Measurements from ENCODE around the gene TMEM108. TPM values are rescaled to one million over a fixed set of nuclear protein-coding genes. Genes with fewer than 3 reads are reported as not detected.

TMEM108 gene
- total RNA-seq, 1 donor from 2014 or later, result not detected

DNA sequence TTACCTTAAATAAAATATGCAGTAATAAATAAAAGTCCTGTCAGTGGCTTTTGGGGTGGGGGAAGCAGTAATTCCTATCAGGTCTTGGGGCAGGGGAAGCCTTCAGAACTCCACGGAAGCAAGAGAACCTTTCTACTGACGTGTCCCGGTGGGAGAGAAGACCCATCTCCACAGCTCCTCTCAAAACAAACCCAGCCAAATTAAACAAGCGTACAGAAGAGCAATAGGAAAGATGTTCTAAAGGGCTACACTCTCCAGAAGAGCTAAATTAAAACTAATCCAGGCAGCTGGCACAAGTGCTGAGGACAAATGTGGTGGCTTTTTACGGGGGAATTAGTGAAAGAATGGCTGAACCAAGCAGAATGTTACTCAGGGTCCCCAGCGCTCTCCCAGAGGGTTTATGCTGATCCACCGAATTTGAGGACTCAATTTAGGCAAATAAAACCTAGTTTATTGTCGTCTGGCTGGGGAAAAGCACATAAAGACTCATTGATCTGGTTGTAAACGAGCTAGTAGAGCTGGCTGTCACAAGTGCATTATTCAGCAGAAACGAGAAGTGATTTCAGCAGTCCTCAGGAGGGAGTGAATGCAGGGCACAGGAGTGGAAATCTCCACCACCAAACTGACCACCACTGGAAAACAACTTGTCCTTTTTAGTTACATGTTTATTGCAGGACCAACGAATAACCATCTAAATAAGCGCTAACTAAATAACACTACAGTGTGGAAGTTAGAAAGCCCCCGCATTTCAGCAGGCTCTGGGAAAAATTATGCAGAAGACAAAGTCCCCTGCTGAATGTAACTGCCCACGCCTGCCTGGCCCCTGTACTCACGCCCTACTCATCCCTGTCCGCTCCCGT is 375.2 kb downstream of the TMEM108 start:
- intact Hi-C loops (cut with micrococcal nuclease), result no loop called here

- intact Hi-C loops (cut with micrococcal nuclease), result no loop called here
Measured at GRCh38 chr3:133414021-133414392, 375.8 kb downstream of the TMEM108 start.

GRCh38 chr3:133418361-133418760 is 380.2 kb downstream of the TMEM108 start:
- intact Hi-C loops (cut with micrococcal nuclease), result no loop called here

DNA sequence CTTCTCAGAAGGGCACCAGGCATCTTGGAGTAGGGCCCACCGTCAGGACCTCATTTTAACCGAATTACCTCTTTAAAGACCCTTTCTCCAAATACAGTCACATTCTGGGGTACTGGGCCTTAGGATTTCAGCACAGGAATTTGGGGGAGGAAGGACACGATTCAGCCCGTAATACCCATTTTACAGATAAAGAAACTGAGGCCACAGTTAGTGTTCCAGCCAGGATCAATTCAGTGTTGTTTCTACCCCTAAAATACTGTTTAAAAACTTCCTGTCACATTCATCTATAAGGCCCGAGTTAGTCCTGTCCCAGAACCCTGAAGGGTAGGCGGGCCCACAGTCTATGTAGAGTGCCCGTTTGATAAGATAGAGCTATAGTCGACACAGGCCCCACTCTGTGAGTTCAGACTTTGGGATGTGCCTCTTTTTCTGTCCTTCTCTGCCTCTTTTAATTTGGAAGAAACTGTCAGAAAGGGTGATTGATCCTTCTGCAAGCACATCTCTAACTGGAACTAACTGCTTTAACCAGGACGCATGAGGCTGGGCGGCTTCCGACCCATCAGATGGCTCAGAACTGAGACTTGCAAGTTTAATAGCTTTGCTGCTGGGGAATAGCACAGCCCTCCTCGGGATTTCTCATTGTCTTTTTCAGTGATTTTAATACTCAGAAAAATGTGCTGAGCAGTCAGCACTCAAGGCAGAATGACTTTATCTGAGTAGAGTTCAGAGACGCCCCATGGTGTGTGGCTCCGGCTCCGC is 381.1 kb downstream of the TMEM108 start:
- intact Hi-C loops (cut with micrococcal nuclease), result no loop called here

- intact Hi-C loops (cut with micrococcal nuclease), result loop anchor here (5.0 kb wide), 1 partner anchor 888 kb away; no protein-coding TSS in a partner anchor
Measured at GRCh38 chr3:133424937-133425869, 387.0 kb downstream of the TMEM108 start.

DNA sequence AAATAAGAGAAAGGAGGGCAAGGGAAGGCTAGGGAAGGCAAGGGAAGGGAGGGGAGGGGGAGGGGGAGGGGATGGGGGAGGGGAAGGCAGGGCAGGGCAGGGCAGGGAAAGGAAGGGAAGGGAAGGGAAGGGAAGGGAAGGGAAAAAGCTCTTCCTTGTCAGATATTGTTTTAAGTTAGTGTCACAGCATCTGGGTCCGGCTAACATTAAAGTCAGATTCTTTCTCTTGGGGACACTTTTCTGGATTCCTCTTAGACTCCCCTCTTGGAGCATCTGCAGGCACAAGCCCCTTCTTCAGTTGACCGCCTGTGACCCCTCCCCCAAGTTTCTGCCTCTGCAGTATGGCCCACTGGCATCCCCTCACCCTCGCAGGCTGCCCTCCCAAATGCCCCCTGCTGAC is 387.7 kb downstream of the TMEM108 start:
- intact Hi-C loops (cut with micrococcal nuclease), result no loop called here

DNA sequence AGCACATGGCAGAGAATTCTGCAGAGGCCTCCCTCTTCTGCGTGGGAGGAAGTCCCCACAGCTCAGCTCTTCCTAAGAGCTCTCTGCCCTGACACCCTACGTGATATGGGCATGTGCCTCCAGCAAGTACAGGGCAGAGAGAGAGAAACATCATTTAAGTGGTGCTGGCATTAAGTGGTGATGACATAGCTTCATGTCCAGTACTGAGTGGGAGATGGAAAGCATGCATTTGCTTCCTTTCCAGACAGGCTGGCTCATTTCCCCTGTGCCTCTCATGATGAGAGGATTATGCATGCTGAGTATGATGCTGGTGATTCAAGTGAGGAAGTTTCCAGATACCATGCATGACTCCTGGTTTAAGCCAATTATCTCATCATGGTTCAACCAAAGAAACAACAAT is 388.5 kb downstream of the TMEM108 start:
- intact Hi-C loops (cut with micrococcal nuclease), result no loop called here

DNA sequence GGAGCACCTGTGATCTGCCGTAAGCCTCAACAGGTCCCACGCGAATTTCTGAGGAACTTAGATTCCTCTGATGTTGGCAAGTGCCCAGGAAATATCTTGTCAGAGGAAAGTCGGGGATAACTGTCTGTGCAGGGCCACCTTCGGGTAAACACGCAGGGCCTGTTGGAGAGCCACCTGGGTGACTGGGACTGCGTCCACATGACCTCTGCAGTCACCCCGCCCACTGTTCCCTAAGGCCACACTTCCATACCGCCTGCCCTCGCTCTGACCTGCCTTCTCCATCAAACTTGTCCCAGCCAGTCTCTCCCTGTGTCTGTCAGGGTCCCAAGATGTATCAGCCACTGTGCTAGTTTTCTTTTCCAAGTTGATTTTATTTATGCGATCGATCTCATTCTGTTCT is 390.4 kb downstream of the TMEM108 start:
- intact Hi-C loops (cut with micrococcal nuclease), result no loop called here

DNA sequence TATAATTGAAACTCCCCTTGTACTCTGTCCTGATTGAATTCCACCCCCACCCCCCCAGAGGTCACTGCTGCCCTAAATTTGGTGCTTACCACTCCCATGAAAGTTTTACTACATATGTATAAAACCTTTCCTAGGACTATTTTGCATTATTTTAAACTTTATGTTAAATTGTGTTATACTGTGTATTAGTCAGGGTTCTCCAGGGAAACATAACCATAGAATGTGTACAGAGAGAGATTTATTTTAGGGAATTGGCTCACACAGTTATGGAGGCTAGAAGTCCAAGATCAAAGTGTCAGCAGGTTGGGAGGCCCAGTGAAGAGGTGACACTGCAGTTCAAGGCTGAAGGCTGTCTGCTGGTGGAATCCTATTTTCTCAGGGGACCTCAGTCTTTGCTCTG is 390.9 kb downstream of the TMEM108 start:
- intact Hi-C loops (cut with micrococcal nuclease), result no loop called here

DNA sequence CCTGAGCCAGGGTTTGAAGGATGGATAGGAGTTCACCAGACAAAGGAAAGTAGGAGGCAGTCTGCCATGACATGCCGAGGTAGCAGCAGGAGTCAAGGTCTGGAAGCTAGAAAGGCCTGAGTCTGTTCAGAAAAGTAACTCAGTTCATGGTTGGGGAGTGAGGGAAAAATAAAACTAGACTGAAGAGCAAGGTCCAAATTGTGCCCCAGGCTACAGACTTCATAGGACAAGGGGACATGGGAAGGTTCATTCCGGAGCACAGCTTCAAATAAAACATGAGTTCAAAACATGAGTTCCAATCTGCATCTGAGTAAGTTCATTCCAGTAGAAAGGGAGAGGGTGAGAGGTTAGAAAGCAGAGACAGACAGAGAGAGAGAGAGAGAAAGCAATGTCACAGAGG is 401.4 kb downstream of the TMEM108 start:
- intact Hi-C loops (cut with micrococcal nuclease), result no loop called here

DNA sequence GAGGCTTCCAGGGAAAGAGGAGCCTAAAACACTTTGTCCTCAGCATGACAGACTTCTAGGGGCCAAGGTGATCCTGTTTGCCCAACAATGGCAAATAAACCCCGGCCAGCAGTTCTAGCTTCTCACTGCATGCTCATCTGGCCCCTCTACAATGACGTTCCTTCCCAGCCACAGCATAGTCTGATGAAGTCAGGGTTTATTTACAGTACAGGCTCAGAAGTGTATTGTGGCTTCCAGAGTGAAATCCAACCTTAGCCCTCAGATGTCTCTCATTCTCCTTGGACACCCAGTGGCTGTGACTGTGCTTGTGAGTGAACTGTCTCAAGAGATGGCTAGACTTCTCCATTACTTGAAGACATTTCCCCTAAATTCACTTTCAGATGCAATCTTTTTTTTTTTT is 402.5 kb downstream of the TMEM108 start:
- intact Hi-C loops (cut with micrococcal nuclease), result loop anchor here (5.0 kb wide), 1 partner anchor 367 kb away; the partner anchor contains the start of gene SRPRB

DNA sequence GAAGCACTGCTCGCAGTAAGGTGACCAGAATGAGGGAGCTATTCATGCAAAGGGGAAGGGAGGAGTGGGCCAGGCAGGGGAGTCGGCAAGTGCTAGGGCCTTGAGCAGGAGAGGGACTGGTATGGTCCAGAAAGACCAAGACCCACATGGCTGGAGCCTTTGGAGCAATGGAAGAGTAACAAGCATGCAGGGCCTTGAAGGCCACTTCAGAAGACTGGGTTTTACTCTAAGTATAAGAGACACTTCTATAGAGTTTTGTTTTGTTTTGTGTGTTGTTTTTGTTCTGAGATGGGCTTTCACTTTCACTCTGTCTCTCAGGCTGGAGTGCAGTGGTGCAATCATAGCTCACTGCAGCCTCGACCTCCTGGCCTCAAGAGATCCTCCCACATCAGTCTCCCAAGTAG is 403.7 kb downstream of the TMEM108 start:
- intact Hi-C loops (cut with micrococcal nuclease), result loop anchor here (1.0 to 5.0 kb wide), 8 partner anchors 19 to 720 kb away; partner anchors contain the start of genes CDV3, NPHP3 and SRPRB

GRCh38 chr3:133442518-133442917 is 404.3 kb downstream of the TMEM108 start:
- intact Hi-C loops (cut with micrococcal nuclease), result loop anchor here (1.0 to 5.0 kb wide), 8 partner anchors 19 to 720 kb away; partner anchors contain the start of genes CDV3, NPHP3 and SRPRB

- intact Hi-C loops (cut with micrococcal nuclease), result loop anchor here (2.0 to 5.0 kb wide), 2 partner anchors 55 to 363 kb away; partner anchors contain the start of gene SRPRB
Measured at GRCh38 chr3:133443649-133444422, 405.6 kb downstream of the TMEM108 start.

- intact Hi-C loops (cut with micrococcal nuclease), result loop anchor here (5.0 kb wide), 1 partner anchor 363 kb away; the partner anchor contains the start of gene SRPRB
Measured at GRCh38 chr3:133444423-133444774, 406.2 kb downstream of the TMEM108 start.

DNA sequence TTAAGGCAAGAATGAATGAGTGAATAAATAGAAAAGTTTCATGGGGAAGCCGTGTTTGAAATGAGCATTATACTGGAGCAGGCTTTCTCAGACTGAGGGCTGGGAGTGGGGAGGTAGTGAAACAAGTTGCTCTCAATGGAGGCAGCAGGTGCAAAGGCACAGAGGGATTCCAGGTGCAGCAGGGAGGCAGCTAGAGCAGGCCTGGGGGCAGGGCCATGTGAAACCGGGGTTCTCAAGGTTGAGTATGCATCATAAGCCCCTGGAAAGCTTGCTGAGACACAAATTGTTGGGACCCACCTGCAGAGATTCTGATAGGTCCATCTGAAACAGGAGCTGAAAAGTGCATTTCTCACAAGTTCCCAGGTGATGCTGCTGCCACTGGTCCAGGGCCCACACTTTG is 406.9 kb downstream of the TMEM108 start:
- intact Hi-C loops (cut with micrococcal nuclease), result no loop called here

Measured in T-helper 1 cell treated with Interleukin-12 subunit alpha and Interleukin-12 subunit beta and Interleukin-4 antibody, amounts not matched to agents 30 ng/mL and 1 ng/mL, for 36 hours (primary cell).